Activated CD4-positive, alpha-beta T cell treated with anti-CD3 and anti-CD28 coated beads, Interleukin-2, amount 10 ng/mL, durations not matched to agents 7 days and 5 days (primary cell): ENCODE results near the gene IL22. TPM values are rescaled to one million over a fixed set of nuclear protein-coding genes. Genes with fewer than 3 reads are reported as not detected.

Experiments used
- CTCF ChIA-PET: fragments of 350-600 bp; sonication (Branson Sonifier 250); formaldehyde crosslinking; loops from one replicate; lab custom pipeline; 2021; ENCODE audit warnings: antibody characterized with exemption; lab: Charles Lee
- POLR2A ChIA-PET: fragments of 350-600 bp; sonication (Branson Sonifier 250); formaldehyde crosslinking; loops from one replicate; lab custom pipeline; 2021; ENCODE audit warnings: antibody characterized with exemption; lab: Charles Lee
- DNase-seq: peaks from one replicate; pipeline ENCODE4 v3.0.0-alpha.2; 2020
- H3K27ac Mint-ChIP-seq: one replicate; pipeline ENCODE4 v1.8.0; 2021; ENCODE audit warnings: mild to moderate bottlenecking, moderate library complexity, mixed read lengths
- H3K27me3 Mint-ChIP-seq: one replicate; pipeline ENCODE4 v1.8.0; 2021; ENCODE audit warnings: mixed read lengths
- H3K36me3 Mint-ChIP-seq: one replicate; pipeline ENCODE4 v1.8.0; 2021; ENCODE audit warnings: low read depth, mixed read lengths
- H3K4me1 Mint-ChIP-seq: one replicate; pipeline ENCODE4 v1.8.0; 2021; ENCODE audit warnings: mixed read lengths
- H3K4me3 Mint-ChIP-seq: one replicate; pipeline ENCODE4 v1.8.0; 2021; ENCODE audit warnings: mild to moderate bottlenecking, moderate library complexity, mixed read lengths
- H3K9me3 Mint-ChIP-seq: one replicate; pipeline ENCODE4 v1.8.0; 2021; ENCODE audit warnings: mixed read lengths
- total RNA-seq, 2 experiments: library from RNA; stranded (reverse); gene quantifications; one replicate each; pipeline ENCODE4 v1.2.3, GENCODE V29; 2021

IL22 gene
- total RNA-seq, 2 experiments from 2014 or later = 0.42 to 0.69 TPM

GRCh38 chr12:68279227-68280054, 26.0 kb upstream of the IL22 start:
- ChIA-PET POLR2A (no interaction called here), CTCF (interaction anchor here (1.6 kb wide), 1 partner anchor 10 kb away, joined by 7 read pairs; no protein-coding TSS in a partner anchor)
- no peaks in the 10 kb centered on the region for H3K36me3 Mint-ChIP-seq
- no peak for DNase-seq
- H3K4me1 Mint-ChIP-seq = peaks cover 22% of the 10 kb centered on the region
- H3K4me3 Mint-ChIP-seq = no peak overlapping the region
- no peak overlapping the region for H3K27ac Mint-ChIP-seq
- H3K27me3 Mint-ChIP-seq = peaks cover 3% of the 10 kb centered on the region
- no peaks in the 10 kb centered on the region for H3K9me3 Mint-ChIP-seq

- H3K4me1 Mint-ChIP-seq = peaks cover 22% of the 10 kb centered on the region
- H3K27me3 Mint-ChIP-seq = no peaks in the 10 kb centered on the region
- no peak for DNase-seq
- H3K27ac Mint-ChIP-seq = no peak overlapping the region
- no peaks in the 10 kb centered on the region for H3K9me3 Mint-ChIP-seq
- no peak overlapping the region for H3K4me3 Mint-ChIP-seq
- CTCF ChIA-PET = interaction anchor here (1.1 kb wide), 1 partner anchor 45 kb away, joined by 3 read pairs; no protein-coding TSS in a partner anchor
- POLR2A ChIA-PET = no interaction called here
- no peaks in the 10 kb centered on the region for H3K36me3 Mint-ChIP-seq
Measured at GRCh38 chr12:68276402-68276930, 23.1 kb upstream of the IL22 start.

GRCh38 chr12:68272732-68273131, 19.3 kb upstream of the IL22 start:
- no peaks in the 10 kb centered on the region for H3K36me3 Mint-ChIP-seq
- no peak overlapping the region for H3K27ac Mint-ChIP-seq
- ChIA-PET POLR2A (no interaction called here), CTCF (interaction anchor here (0.7 to 2.4 kb wide), 3 partner anchors 9 to 51 kb away, joined by 3 to 8 read pairs (median 3); no protein-coding TSS in a partner anchor)
- H3K9me3 Mint-ChIP-seq = no peaks in the 10 kb centered on the region
- no peak for DNase-seq
- H3K27me3 Mint-ChIP-seq = peaks cover 4% of the 10 kb centered on the region
- peaks cover 22% of the 10 kb centered on the region for H3K4me1 Mint-ChIP-seq
- no peak overlapping the region for H3K4me3 Mint-ChIP-seq

- Mint-ChIP-seq H3K36me3 (no peaks in the 10 kb centered on the region), H3K27me3 (peaks cover 4% of the 10 kb centered on the region), H3K9me3 (peaks cover 3% of the 10 kb centered on the region), H3K4me3 (no peak overlapping the region), H3K27ac (no peak overlapping the region), H3K4me1 (peaks cover 19% of the 10 kb centered on the region)
- no peak for DNase-seq
- ChIA-PET POLR2A (no interaction called here), CTCF (no interaction called here)
Measured at GRCh38 chr12:68271346-68271745, 17.9 kb upstream of the IL22 start.

- Mint-ChIP-seq H3K9me3 (peaks cover 5% of the 10 kb centered on the region), H3K36me3 (no peaks in the 10 kb centered on the region), H3K4me3 (no peak overlapping the region), H3K4me1 (peaks cover 16% of the 10 kb centered on the region), H3K27ac (no peak overlapping the region), H3K27me3 (peaks cover 6% of the 10 kb centered on the region)
- DNase-seq = no peak
- ChIA-PET CTCF (no interaction called here), POLR2A (no interaction called here)
Measured at GRCh38 chr12:68270358-68270757, 17.0 kb upstream of the IL22 start.

GRCh38 chr12:68269779-68270178, 16.4 kb upstream of the IL22 start:
- H3K27me3 Mint-ChIP-seq = peaks cover 7% of the 10 kb centered on the region
- no peaks in the 10 kb centered on the region for H3K36me3 Mint-ChIP-seq
- ChIA-PET CTCF (no interaction called here), POLR2A (no interaction called here)
- no peak overlapping the region for H3K27ac Mint-ChIP-seq
- H3K4me1 Mint-ChIP-seq = peaks cover 16% of the 10 kb centered on the region
- DNase-seq = no peak
- H3K9me3 Mint-ChIP-seq = peaks cover 5% of the 10 kb centered on the region
- no peak overlapping the region for H3K4me3 Mint-ChIP-seq

- no peak overlapping the region for H3K4me3 Mint-ChIP-seq
- ChIA-PET POLR2A (no interaction called here), CTCF (no interaction called here)
- H3K27ac Mint-ChIP-seq = no peak overlapping the region
- peaks cover 13% of the 10 kb centered on the region for H3K27me3 Mint-ChIP-seq
- peaks cover 16% of the 10 kb centered on the region for H3K4me1 Mint-ChIP-seq
- peaks cover 5% of the 10 kb centered on the region for H3K9me3 Mint-ChIP-seq
- DNase-seq = no peak
- H3K36me3 Mint-ChIP-seq = no peaks in the 10 kb centered on the region
Measured at GRCh38 chr12:68268967-68269366, 15.6 kb upstream of the IL22 start.

- no peak overlapping the region for H3K27ac Mint-ChIP-seq
Measured at GRCh38 chr12:68267892-68268396, 14.5 kb upstream of the IL22 start.

GRCh38 chr12:68264857-68265256, 11.5 kb upstream of the IL22 start:
- no peaks in the 10 kb centered on the region for H3K36me3 Mint-ChIP-seq
- CTCF ChIA-PET = interaction anchor here (0.6 to 1.3 kb wide), 3 partner anchors 20 to 36 kb away, joined by 4 read pairs; no protein-coding TSS in a partner anchor
- H3K9me3 Mint-ChIP-seq = peaks cover 5% of the 10 kb centered on the region
- peaks cover 30% of the 10 kb centered on the region for H3K4me1 Mint-ChIP-seq
- no peak for DNase-seq
- no peak overlapping the region for H3K27ac Mint-ChIP-seq
- POLR2A ChIA-PET = no interaction called here
- H3K4me3 Mint-ChIP-seq = no peak overlapping the region
- H3K27me3 Mint-ChIP-seq = peaks cover 20% of the 10 kb centered on the region

More at GRCh38 chr12:68267892-68268396, 14.5 kb upstream of the IL22 start:
- ChIA-PET CTCF (no interaction called here), POLR2A (no interaction called here)
- peaks cover 5% of the 10 kb centered on the region for H3K9me3 Mint-ChIP-seq
- H3K27me3 Mint-ChIP-seq = peaks cover 13% of the 10 kb centered on the region
- H3K4me1 Mint-ChIP-seq = peaks cover 16% of the 10 kb centered on the region
- DNase-seq = no peak
- H3K36me3 Mint-ChIP-seq = no peaks in the 10 kb centered on the region
- H3K4me3 Mint-ChIP-seq = no peak overlapping the region

- no peaks in the 10 kb centered on the region for H3K36me3 Mint-ChIP-seq
- no peak overlapping the region for H3K4me3 Mint-ChIP-seq
- CTCF ChIA-PET = interaction anchor here (1.3 kb wide), 1 partner anchor 21 kb away, joined by 4 read pairs; no protein-coding TSS in a partner anchor
- peaks cover 5% of the 10 kb centered on the region for H3K9me3 Mint-ChIP-seq
- POLR2A ChIA-PET = no interaction called here
- DNase-seq = no peak
- H3K27ac Mint-ChIP-seq = no peak overlapping the region
- H3K4me1 Mint-ChIP-seq = peaks cover 35% of the 10 kb centered on the region
- peaks cover 25% of the 10 kb centered on the region for H3K27me3 Mint-ChIP-seq
Measured at GRCh38 chr12:68264158-68264855, 10.9 kb upstream of the IL22 start.

GRCh38 chr12:68263366-68263765, 10.0 kb upstream of the IL22 start:
- no peaks in the 10 kb centered on the region for H3K36me3 Mint-ChIP-seq
- H3K4me1 Mint-ChIP-seq = peaks cover 32% of the 10 kb centered on the region
- no peak for DNase-seq

GRCh38 chr12:68261896-68262295, 8.5 kb upstream of the IL22 start:
- H3K36me3 Mint-ChIP-seq = no peaks in the 10 kb centered on the region
- H3K27me3 Mint-ChIP-seq = peaks cover 33% of the 10 kb centered on the region

More at GRCh38 chr12:68263366-68263765, 10.0 kb upstream of the IL22 start:
- Mint-ChIP-seq H3K27ac (no peak overlapping the region), H3K9me3 (peaks cover 5% of the 10 kb centered on the region), H3K4me3 (no peak overlapping the region), H3K27me3 (peaks cover 28% of the 10 kb centered on the region)
- CTCF ChIA-PET = no interaction called here
- POLR2A ChIA-PET = no interaction called here

More at GRCh38 chr12:68261896-68262295, 8.5 kb upstream of the IL22 start:
- Mint-ChIP-seq H3K27ac (no peak overlapping the region), H3K4me1 (peaks cover 25% of the 10 kb centered on the region), H3K9me3 (peaks cover 5% of the 10 kb centered on the region), H3K4me3 (no peak overlapping the region)
- CTCF ChIA-PET = interaction anchor here (1.1 to 1.4 kb wide), 2 partner anchors 11 to 29 kb away, joined by 3 to 5 read pairs; no protein-coding TSS in a partner anchor
- DNase-seq = no peak
- POLR2A ChIA-PET = no interaction called here
